ENCODE measurements around the gene TRERF1. TPM values are rescaled to one million over a fixed set of nuclear protein-coding genes. Genes with fewer than 3 reads are reported as not detected.
"Not testable (repeated sequence)": the region's sequence is repeated elsewhere in the genome, so short reads cannot be mapped to it uniquely, and the experiment has no call there.

TRERF1 gene
- total RNA-seq, 1 donor from 2014 or later: 47.9 TPM

DNA sequence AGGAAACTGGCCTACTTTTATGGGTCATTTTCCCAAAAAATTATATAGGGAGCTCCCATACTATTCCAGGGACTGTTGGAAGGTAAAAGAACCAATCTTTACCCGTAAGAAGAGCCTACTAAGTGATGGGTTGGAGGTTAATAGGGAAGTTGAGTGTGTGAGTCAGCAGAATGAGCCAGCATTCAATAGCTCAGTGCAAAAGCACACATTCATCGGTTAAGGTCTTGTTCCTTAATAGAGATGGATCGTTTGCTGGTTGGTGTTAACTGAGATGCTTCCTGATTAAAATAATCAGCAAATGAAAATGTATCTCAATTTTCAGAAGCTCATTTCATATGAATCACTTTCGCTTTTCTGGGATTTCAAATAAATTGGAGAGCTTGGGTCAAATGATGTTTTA is 118.8 kb downstream of the TRERF1 start:
- H3K4me1 Mint-ChIP-seq (ENCODE audit: low read depth): peaks cover 39% of the 10 kb centered on the region
- intact Hi-C loops (cut with micrococcal nuclease): no loop called here
- H3K4me3 Mint-ChIP-seq: no peak overlapping the region
- no peaks in the 10 kb centered on the region for H3K27me3 Mint-ChIP-seq (ENCODE audit: insufficient read depth)
- peaks cover 21% of the 10 kb centered on the region for H3K36me3 Mint-ChIP-seq (ENCODE audit: low read depth)
- H3K9me3 Mint-ChIP-seq: no peaks in the 10 kb centered on the region
- no peak overlapping the region for H3K27ac Mint-ChIP-seq
- DNase-seq (ENCODE audit: low spot score): no peak

GRCh38 chr6:42331019-42331418 is 120.7 kb downstream of the TRERF1 start:
- Mint-ChIP-seq H3K4me1 (ENCODE audit: low read depth) (peaks cover 30% of the 10 kb centered on the region), H3K9me3 (no peaks in the 10 kb centered on the region), H3K36me3 (ENCODE audit: low read depth) (peaks cover 17% of the 10 kb centered on the region), H3K4me3 (no peak overlapping the region), H3K27me3 (ENCODE audit: insufficient read depth) (no peaks in the 10 kb centered on the region), H3K27ac (no peak overlapping the region)
- intact Hi-C loops (cut with micrococcal nuclease): no loop called here
- no peak for DNase-seq (ENCODE audit: low spot score)

- Mint-ChIP-seq H3K4me3 (no peak overlapping the region), H3K36me3 (ENCODE audit: low read depth) (peaks cover 25% of the 10 kb centered on the region), H3K27ac (no peak overlapping the region), H3K4me1 (ENCODE audit: low read depth) (peaks cover 41% of the 10 kb centered on the region), H3K27me3 (ENCODE audit: insufficient read depth) (no peaks in the 10 kb centered on the region), H3K9me3 (peaks cover 7% of the 10 kb centered on the region)
- DNase-seq (ENCODE audit: low spot score): no peak
- intact Hi-C loops (cut with micrococcal nuclease): no loop called here
These were observed 125.5 kb downstream of the TRERF1 start for GRCh38 chr6:42326248-42326647.

DNA sequence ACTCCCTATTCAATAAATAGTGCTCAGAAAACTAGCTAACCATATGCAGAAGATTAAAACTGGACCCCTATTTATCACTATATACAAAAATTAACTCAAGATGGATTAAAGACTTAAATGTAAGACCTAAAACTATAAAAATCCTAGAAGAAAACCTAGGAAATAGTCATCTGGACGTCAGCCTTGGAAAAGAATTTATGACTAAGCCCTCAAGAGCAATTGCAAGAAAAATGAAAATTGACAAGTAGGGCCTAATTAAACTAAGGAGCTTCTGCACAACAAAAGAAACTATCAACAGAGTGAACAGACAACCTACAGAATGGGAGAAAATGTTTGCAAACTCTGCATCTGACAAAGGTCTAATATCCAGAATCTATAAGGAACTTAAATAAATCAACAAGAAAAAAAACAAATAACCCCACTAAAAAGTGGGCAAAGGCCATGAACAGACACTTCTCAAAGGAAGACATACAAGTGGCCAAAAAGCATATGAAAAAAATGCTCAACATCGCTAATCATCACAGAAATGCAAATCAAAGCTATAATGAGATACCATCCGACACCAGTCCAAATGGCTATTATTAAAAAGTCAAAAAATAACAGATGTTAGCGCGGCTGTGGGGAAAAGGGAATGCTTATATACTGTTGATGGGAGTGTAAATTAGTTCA is 126.9 kb downstream of the TRERF1 start:
- peaks cover 49% of the 10 kb centered on the region for H3K4me1 Mint-ChIP-seq (ENCODE audit: low read depth)

GRCh38 chr6:42322676-42323075 is 129.1 kb downstream of the TRERF1 start:
- Mint-ChIP-seq H3K4me1 (ENCODE audit: low read depth) (peaks cover 59% of the 10 kb centered on the region), H3K27ac (no peak overlapping the region)
- intact Hi-C loops (cut with micrococcal nuclease): no loop called here

More for the DNA sequence above, 126.9 kb downstream of the TRERF1 start:
- H3K36me3 Mint-ChIP-seq (ENCODE audit: low read depth): peaks cover 30% of the 10 kb centered on the region
- H3K27ac Mint-ChIP-seq; intact Hi-C loops (cut with micrococcal nuclease); DNase-seq (ENCODE audit: low spot score); H3K4me3 Mint-ChIP-seq; H3K27me3 Mint-ChIP-seq (ENCODE audit: insufficient read depth); H3K9me3 Mint-ChIP-seq: not testable (repeated sequence)

GRCh38 chr6:42321976-42322375 is 129.8 kb downstream of the TRERF1 start:
- Mint-ChIP-seq H3K27me3 (ENCODE audit: insufficient read depth) (no peaks in the 10 kb centered on the region), H3K4me3 (no peak overlapping the region), H3K36me3 (ENCODE audit: low read depth) (peaks cover 37% of the 10 kb centered on the region), H3K9me3 (peaks cover 7% of the 10 kb centered on the region), H3K4me1 (ENCODE audit: low read depth) (peaks cover 62% of the 10 kb centered on the region), H3K27ac (peak overlapping the region; percentile 48)
- no peak for DNase-seq (ENCODE audit: low spot score)
- intact Hi-C loops (cut with micrococcal nuclease): no loop called here

More at GRCh38 chr6:42322676-42323075, 129.1 kb downstream of the TRERF1 start:
- Mint-ChIP-seq H3K9me3 (peaks cover 7% of the 10 kb centered on the region), H3K36me3 (ENCODE audit: low read depth) (peaks cover 37% of the 10 kb centered on the region), H3K27me3 (ENCODE audit: insufficient read depth) (no peaks in the 10 kb centered on the region), H3K4me3 (no peak overlapping the region)
- DNase-seq (ENCODE audit: low spot score): no peak

DNA sequence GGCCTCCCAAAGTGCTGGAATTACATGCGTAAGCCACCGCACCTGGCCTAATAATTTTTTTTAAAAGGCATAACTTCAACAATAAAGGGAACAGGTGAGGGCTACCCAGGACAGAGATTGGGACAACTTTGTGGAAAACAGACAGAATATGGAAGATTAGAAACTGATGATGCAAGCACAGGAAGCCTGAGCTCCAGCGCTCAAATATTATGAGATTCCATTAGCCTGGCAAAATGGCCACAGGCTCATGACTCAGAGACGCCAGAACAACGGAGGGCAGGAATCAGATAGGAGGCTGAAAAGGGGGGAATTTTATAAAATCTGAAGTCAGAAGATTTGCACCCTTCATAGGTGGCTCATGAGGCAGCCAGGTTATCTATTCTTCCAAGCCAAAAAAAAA is 131.0 kb downstream of the TRERF1 start:
- intact Hi-C loops (cut with micrococcal nuclease): no loop called here
- Mint-ChIP-seq H3K27ac (peak overlapping the region; percentile 49), H3K4me3 (no peak overlapping the region), H3K27me3 (ENCODE audit: insufficient read depth) (no peaks in the 10 kb centered on the region), H3K9me3 (peaks cover 7% of the 10 kb centered on the region), H3K36me3 (ENCODE audit: low read depth) (peaks cover 33% of the 10 kb centered on the region), H3K4me1 (ENCODE audit: low read depth) (peaks cover 63% of the 10 kb centered on the region)
- DNase-seq (ENCODE audit: low spot score): no peak

GRCh38 chr6:42318480-42318879 is 133.2 kb downstream of the TRERF1 start:
- Mint-ChIP-seq H3K4me1 (ENCODE audit: low read depth) (peaks cover 72% of the 10 kb centered on the region), H3K36me3 (ENCODE audit: low read depth) (peaks cover 28% of the 10 kb centered on the region), H3K27ac (no peak overlapping the region), H3K4me3 (no peak overlapping the region), H3K9me3 (no peaks in the 10 kb centered on the region), H3K27me3 (ENCODE audit: insufficient read depth) (no peaks in the 10 kb centered on the region)
- no peak for DNase-seq (ENCODE audit: low spot score)
- intact Hi-C loops (cut with micrococcal nuclease): loop anchor here (5.0 kb wide), 1 partner anchor 134 kb away; the partner anchor contains the start of gene TRERF1

DNA sequence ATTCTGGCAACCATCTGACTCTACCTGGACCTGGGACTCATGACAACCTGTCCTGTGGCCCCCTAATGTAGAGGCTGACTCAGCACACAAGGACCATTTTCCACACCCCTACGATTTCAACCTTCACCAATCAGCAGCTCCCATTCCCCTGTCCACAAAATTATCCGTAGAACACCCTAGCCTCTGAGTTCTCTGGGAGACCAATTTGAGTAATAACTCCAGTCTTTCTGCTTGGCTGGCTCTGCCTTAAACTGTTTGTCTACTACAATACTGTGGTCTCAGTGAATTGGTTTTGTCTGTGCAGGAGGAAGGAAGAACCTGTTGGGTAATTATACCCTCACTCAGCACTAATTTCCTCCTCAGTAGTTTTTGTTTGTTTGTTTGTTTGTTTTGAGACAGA is 134.7 kb downstream of the TRERF1 start:
- H3K27ac Mint-ChIP-seq: peak overlapping the region; percentile 80
- peaks cover 27% of the 10 kb centered on the region for H3K36me3 Mint-ChIP-seq (ENCODE audit: low read depth)
- H3K27me3 Mint-ChIP-seq (ENCODE audit: insufficient read depth): no peaks in the 10 kb centered on the region
- no peaks in the 10 kb centered on the region for H3K9me3 Mint-ChIP-seq
- DNase-seq (ENCODE audit: low spot score): no peak
- H3K4me3 Mint-ChIP-seq: peak overlapping the region; percentile 47
- H3K4me1 Mint-ChIP-seq (ENCODE audit: low read depth): peaks cover 76% of the 10 kb centered on the region
- intact Hi-C loops (cut with micrococcal nuclease): loop anchor here (1.0 to 5.0 kb wide), 5 partner anchors 21 to 135 kb away; partner anchors contain the start of gene TRERF1

DNA sequence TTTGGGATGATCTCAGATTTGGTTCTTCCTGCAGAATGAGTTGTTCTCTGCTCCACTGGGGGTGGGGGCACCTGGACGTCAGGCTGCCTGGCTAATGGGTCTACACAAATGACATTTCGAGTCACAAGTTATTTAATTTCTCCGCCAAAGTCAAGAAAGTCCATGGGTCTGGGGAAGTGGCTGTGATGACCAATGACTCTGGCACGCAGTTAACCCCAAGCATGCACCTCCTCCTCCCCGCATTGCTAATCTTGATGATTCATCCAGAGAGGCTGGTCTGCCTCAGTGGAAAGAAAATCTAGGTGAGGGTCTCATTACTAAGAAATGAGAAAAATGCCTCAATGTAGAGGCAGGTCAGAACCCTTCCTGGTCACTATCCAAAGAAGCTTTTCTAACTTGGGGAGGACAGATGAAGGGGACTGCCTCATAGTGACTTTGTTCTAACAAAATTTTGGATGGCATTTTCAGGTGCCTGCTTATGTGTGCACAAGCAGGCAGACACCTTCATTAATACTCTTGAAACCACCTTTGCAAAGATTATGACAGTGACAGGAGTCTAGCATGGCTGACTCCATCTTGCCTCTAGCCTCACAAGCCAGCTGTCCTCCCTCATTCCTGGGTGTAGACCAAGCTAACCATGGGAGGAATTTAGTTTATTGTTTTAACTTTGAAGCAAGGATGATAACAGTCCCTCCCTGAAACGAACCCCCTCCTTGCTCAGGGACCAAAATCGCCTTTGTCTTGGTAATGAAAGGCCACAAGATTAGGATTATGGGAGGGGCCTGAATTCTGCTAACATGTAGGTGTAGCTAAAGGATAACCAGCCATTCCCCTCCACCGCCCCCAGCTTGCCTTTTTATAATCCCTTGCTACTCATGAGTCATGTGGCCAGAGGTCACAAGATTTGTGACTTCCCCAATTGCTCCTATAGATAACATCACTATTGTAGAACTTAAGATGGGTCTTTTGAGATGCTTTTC is 135.4 kb downstream of the TRERF1 start:
- intact Hi-C loops (cut with micrococcal nuclease): loop anchor here (1.0 to 5.0 kb wide), 5 partner anchors 22 to 136 kb away; partner anchors contain the start of gene TRERF1
- H3K4me3 Mint-ChIP-seq: peak overlapping the region; percentile 47
- H3K9me3 Mint-ChIP-seq: no peaks in the 10 kb centered on the region
- peak overlapping the region; percentile 80 for H3K27ac Mint-ChIP-seq
- no peaks in the 10 kb centered on the region for H3K27me3 Mint-ChIP-seq (ENCODE audit: insufficient read depth)
- H3K4me1 Mint-ChIP-seq (ENCODE audit: low read depth): peaks cover 74% of the 10 kb centered on the region
- no peak for DNase-seq (ENCODE audit: low spot score)
- peaks cover 27% of the 10 kb centered on the region for H3K36me3 Mint-ChIP-seq (ENCODE audit: low read depth)

GRCh38 chr6:42315259-42315990 is 136.3 kb downstream of the TRERF1 start:
- H3K36me3 Mint-ChIP-seq (ENCODE audit: low read depth): peaks cover 26% of the 10 kb centered on the region
- intact Hi-C loops (cut with micrococcal nuclease): loop anchor here (5.0 kb wide), 1 partner anchor 137 kb away; the partner anchor contains the start of gene TRERF1
- no peaks in the 10 kb centered on the region for H3K9me3 Mint-ChIP-seq
- peak overlapping the region; percentile 85 for H3K27ac Mint-ChIP-seq
- no peaks in the 10 kb centered on the region for H3K27me3 Mint-ChIP-seq (ENCODE audit: insufficient read depth)
- DNase-seq (ENCODE audit: low spot score): no peak
- no peak overlapping the region for H3K4me3 Mint-ChIP-seq
- peaks cover 67% of the 10 kb centered on the region for H3K4me1 Mint-ChIP-seq (ENCODE audit: low read depth)

DNA sequence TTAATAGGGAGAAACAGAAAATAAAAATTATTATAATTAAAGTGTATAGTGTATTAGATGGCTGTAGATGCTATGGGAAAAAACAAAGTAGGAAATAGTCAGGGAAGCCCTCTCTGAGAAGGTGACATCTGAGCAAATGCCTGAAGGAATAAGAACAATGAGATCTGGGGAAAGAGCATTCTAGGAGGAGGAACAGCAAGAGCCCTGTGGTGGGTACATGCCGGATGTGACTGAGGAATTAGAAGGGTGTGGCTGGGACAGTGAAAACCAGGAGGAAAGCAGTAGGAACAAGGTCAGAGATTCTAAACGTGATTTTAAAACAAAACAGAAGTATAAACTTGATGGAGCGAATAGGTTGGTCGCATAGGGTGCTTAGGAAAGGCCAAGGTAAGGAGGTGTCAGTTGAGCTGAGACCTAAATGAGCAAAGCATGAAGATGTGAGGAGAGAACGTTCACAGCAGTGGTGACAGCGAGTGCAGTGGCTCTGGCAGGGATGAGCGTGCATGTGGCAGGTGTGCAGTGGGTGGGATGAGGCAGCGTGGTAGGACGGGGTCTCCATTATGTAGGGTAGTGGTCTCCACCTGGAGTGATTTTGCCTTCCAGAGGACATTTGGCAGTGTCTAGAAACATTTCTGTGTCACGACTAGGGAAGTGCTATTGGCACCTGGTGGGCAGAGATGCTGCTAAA is 137.0 kb downstream of the TRERF1 start:
- peaks cover 62% of the 10 kb centered on the region for H3K4me1 Mint-ChIP-seq (ENCODE audit: low read depth)

More for the DNA sequence above, 137.0 kb downstream of the TRERF1 start:
- Mint-ChIP-seq H3K9me3 (no peaks in the 10 kb centered on the region), H3K4me3 (no peak overlapping the region), H3K27ac (peak overlapping the region; percentile 85), H3K36me3 (ENCODE audit: low read depth) (peaks cover 26% of the 10 kb centered on the region), H3K27me3 (ENCODE audit: insufficient read depth) (no peaks in the 10 kb centered on the region)
- intact Hi-C loops (cut with micrococcal nuclease): loop anchor here (5.0 kb wide), 1 partner anchor 138 kb away; the partner anchor contains the start of gene TRERF1
- no peak for DNase-seq (ENCODE audit: low spot score)

Measured in activated T-helper 1 cell treated with anti-CD3 and anti-CD28 coated beads, Interleukin-12 subunit alpha, Interleukin-12 subunit beta, Interleukin-2, Interleukin-4 antibody, amounts not matched to agents 30 ng/mL and 10 ng/mL and 1 ng/mL, durations not matched to agents 14 hours and 24 hours and 36 hours (primary cell).